ENCODE data around the gene ZNF165.
"Not testable (repeated sequence)": the region's sequence is repeated elsewhere in the genome, so short reads cannot be mapped to it uniquely, and the experiment has no call there.

- TF ChIP-seq CTCF (conservative IDR thresholded peaks at IDR 0.05; ENCODE audit: low read depth, low read length); EZH2 (IDR thresholded peaks at IDR 0.05; ENCODE audit: borderline replicate concordance, low read depth, low read length, poor library complexity, severe bottlenecking): not testable (repeated sequence)
Observed at GRCh38 chr6:28102699-28103098, 22.3 kb downstream of the ZNF165 start.
